VCaP (cell line): ENCODE results near the gene ZCCHC14.

Experiments
- H3K27ac ChIP-seq: fragments of 450-650 bp; 2 replicates; pipeline ENCODE4 v1.5.1; 2017
- CTCF ChIP-seq: fragments of 450-650 bp; conservative IDR thresholded peaks from 2 replicates; pipeline ENCODE4 v1.5.1; 2017; ENCODE audit warnings: mild to moderate bottlenecking, moderate library complexity

Gene ZCCHC14

DNA sequence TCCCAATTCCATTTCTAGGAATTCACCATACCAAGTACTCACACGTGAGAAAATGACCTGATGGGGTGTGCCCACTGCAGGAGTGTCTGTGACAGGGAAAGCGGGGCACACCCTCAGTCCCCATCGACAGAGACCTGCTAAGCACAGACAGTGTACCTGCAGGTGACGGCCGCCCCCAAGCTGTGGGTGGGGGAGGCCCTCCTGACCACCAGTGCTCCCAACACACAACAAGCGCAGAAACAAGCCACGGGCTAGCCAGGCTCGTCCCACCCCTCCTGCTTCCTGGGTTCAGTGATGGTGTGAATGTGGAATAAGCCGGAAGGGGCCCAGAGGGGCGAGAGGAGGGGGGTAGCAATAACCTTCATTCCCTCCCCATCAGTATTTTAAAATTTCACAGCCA is 31.9 kb downstream of the ZCCHC14 start:
- no peak overlapping the region for H3K27ac ChIP-seq
- TF ChIP-seq CTCF, result no peak

DNA sequence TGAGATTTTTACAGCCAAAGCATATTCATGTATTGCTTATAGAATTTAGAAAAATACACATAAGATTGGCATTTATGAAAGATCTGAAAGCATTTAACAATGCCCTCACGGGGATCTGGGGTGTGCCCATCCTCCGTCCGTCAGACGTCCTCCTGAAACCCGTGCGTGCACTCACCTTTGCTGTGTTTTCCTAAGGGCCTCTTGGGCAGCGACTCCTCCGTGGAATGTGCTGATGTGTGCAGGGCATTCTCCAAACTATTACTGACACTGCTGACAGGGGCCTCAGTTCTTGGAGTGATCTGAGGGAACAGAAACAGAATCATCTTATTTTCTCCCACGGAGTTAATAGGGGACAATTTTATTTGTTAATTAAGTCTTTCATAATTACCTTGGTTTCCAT is 33.0 kb downstream of the ZCCHC14 start:
- TF ChIP-seq CTCF, result no peak

GRCh38 chr16:87459027-87459426 is 33.8 kb downstream of the ZCCHC14 start:
- TF ChIP-seq CTCF, result no peak

More for the DNA sequence above, 33.0 kb downstream of the ZCCHC14 start:
- no peak overlapping the region for H3K27ac ChIP-seq

DNA sequence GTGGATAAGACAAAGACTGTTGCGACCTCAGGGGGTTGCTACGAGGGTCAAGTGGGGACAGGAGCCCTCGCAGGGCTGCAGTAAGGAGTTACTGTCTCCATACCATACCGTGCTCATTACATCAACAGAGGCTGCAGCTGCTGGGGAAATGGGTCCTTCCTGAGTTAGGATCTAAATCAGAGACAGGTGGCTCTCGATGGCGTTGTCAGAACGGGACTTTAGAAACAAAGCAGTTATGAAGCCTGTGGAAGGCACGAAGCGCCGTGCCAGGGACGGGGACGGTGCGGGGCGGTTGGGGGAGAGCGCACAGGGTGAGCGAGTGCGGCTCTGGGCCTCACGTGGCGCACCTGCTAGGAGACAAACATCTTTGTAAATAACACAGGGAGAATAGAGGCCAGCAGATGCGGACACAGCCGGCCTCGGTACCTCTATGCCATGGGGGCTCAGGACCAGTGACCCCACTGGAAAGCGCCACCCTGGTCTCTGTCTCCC is 34.4 kb downstream of the ZCCHC14 start:
- no peak for TF ChIP-seq CTCF
- no peak overlapping the region for H3K27ac ChIP-seq

More at GRCh38 chr16:87459027-87459426, 33.8 kb downstream of the ZCCHC14 start:
- no peak overlapping the region for H3K27ac ChIP-seq

DNA sequence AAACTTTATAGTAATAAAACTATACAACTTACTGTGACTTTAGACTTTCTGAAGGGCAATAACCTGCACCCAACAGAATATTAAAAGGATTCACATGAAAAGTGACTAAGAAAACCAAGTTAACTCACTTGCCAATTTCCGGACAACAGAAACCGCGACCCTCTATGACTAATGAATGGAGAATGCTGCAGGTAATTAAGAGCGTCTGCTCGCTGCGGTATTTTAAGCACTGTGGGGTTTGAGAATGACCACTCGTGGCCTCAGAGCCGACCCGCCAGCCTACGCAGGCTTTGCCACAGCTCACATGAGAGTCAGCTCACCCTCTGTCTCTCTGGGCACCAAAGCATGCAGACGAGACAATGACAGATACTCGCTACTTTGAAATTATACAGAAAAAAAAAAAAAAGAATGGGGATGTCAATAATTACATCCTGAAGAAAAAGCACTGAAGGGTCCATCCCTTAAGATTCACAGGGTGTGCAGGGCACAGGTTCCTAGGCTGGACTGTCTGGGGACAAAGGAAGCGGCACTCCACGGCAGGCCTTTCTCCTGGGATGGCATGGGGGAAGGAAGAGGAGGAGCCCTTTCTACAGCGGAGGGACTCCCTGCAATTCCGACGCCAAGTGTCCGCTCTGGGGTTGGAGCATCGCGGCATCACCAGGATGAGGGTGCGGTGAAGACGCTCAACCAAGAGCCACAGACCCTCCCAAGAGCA is 35.0 kb downstream of the ZCCHC14 start:
- TF ChIP-seq CTCF, result no peak
- no peak overlapping the region for H3K27ac ChIP-seq

DNA sequence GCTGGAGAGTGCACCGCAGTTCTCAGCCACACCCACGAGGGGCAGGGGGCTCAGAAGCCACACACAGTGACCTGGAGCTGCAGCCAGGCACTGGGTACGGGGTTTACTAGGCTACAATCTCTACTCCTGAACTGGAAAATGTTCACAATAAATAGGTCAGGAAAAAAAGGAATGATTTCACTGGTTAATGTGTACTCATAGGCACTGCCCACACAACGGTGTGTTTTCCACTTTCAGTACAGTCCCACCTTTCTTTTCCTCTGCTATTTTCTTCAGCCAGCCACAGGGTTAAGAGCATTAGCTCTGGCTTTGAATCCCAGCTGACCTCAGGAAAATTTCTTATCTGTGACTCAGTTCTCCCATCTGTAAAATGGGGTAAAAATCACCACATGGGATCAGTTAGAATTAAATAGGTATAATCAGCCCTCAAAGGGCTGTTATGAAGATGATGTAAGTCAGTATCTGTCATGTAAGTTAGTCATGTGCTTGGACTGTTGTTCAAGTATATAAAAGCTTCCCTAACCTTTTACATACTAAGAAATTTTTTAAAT is 35.7 kb downstream of the ZCCHC14 start:
- H3K27ac ChIP-seq, result no peak overlapping the region
- TF ChIP-seq CTCF, result no peak

- H3K27ac ChIP-seq, result no peak overlapping the region
- no peak for TF ChIP-seq CTCF
Measured at GRCh38 chr16:87454391-87454790, 38.4 kb downstream of the ZCCHC14 start.
